Measurements from ENCODE around the gene IRF1. TPM values are rescaled to one million over a fixed set of nuclear protein-coding genes. Genes with fewer than 3 reads are reported as not detected.
A peak's percentile ranks its signal among the peaks of the same experiment; 100 is the strongest.

The IRF1 gene
- total RNA-seq, 8 experiments from 2014 or later, result 1.4 to 29.2 (median 9.0) TPM

- Histone ChIP-seq H3K27ac (no peak overlapping the region), H3K4me1 (replicated peaks in 1 of 2) (peaks cover 0 to 12% of the 10 kb centered on the region in 2 donors), H3K4me3 (no peak overlapping the region)
- ATAC-seq (replicated peaks in 6 of 8), result no peak
- WGBS, 10 experiments, result 67 to 100% (median 90%) methylated on average over 1 to 2 of the region's 4 CpGs; no CpG with 5 or more reads in 5 of the 10 experiments
- in situ Hi-C loops (cut with MboI; ENCODE audit: low pct_unique_long_range_greater_than_20kb in 2 of 9, low sequenced_read_pairs in 9 of 9, unreplicated experiment in 9 of 9), result loop anchor here in 1 of 9 experiments (25.0 kb wide), 1 partner anchor 111 kb away; no protein-coding TSS in a partner anchor
Measured at GRCh38 chr5:132498686-132499271, 8.2 kb upstream of the IRF1 start.

DNA sequence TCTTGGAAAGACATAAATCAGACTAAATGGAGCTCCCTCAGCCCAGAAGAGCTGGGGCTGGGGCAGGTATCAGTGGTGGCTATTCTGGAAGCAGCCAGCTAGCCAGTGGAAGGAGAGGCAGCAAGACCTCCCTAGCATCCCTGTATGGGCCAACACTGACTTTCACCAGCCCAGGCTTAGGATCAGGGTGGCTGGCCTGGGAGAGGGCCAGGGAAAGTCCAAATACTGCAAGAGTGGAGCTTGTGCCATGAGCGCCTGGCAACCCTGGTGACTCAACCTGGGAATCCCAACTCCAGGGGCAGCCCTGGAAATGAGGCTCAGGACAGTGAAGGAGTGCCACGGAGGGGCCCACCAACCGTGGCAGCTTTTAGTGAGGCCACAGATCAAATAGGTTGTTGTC lies 7.6 kb upstream of the IRF1 start:
- peaks cover 0 to 12% of the 10 kb centered on the region in 2 donors for H3K4me1 ChIP-seq (replicated peaks in 1 of 2)
- 0 to 100% (median 80%) methylated on average over 1 to 2 of the region's 3 CpGs; no CpG with 5 or more reads in 7 of the 10 experiments for WGBS, 10 experiments
- no peak for ATAC-seq (replicated peaks in 6 of 8)
- in situ Hi-C loops (cut with MboI; ENCODE audit: low pct_unique_long_range_greater_than_20kb in 2 of 9, low sequenced_read_pairs in 9 of 9, unreplicated experiment in 9 of 9), result loop anchor here in 1 of 9 experiments (25.0 kb wide), 1 partner anchor 111 kb away; no protein-coding TSS in a partner anchor
- H3K27ac ChIP-seq, result no peak overlapping the region
- no peak overlapping the region for H3K4me3 ChIP-seq

- peak in 3 of 8 experiments; percentile 3 to 17 (median 11) for ATAC-seq (replicated peaks in 6 of 8)
- Histone ChIP-seq H3K4me1 (replicated peaks in 1 of 2) (peaks cover 0 to 12% of the 10 kb centered on the region in 2 donors), H3K4me3 (no peak overlapping the region), H3K27ac (no peak overlapping the region)
- 0 to 100% (median 79%) methylated on average over 1 to 4 of the region's 6 CpGs; no CpG with 5 or more reads in 6 of the 10 experiments for WGBS, 10 experiments
- in situ Hi-C loops (cut with MboI; ENCODE audit: low pct_unique_long_range_greater_than_20kb in 2 of 9, low sequenced_read_pairs in 9 of 9, unreplicated experiment in 9 of 9), result loop anchor here in 1 of 9 experiments (25.0 kb wide), 1 partner anchor 110 kb away; no protein-coding TSS in a partner anchor
Measured at GRCh38 chr5:132497488-132497997, 7.0 kb upstream of the IRF1 start.

- 13 to 92% (median 20%) methylated on average over 1 to 6 of the region's 62 CpGs; no CpG with 5 or more reads in 7 of the 10 experiments for WGBS, 10 experiments
Measured at GRCh38 chr5:132496631-132497487, 6.3 kb upstream of the IRF1 start.

GRCh38 chr5:132496191-132496630 lies 5.6 kb upstream of the IRF1 start:
- peak overlapping the region in 1 of 2 donors; percentile 31 for H3K27ac ChIP-seq
- no CpG with 5 or more reads among the region's 18 CpGs for WGBS, 10 experiments
- ATAC-seq (replicated peaks in 6 of 8), result peak; percentile 47 to 70 (median 63)
- H3K4me1 ChIP-seq (replicated peaks in 1 of 2), result peaks cover 0 to 13% of the 10 kb centered on the region in 2 donors
- in situ Hi-C loops (cut with MboI; ENCODE audit: low pct_unique_long_range_greater_than_20kb in 2 of 9, low sequenced_read_pairs in 9 of 9, unreplicated experiment in 9 of 9), result loop anchor here in 1 of 9 experiments (25.0 kb wide), 1 partner anchor 109 kb away; no protein-coding TSS in a partner anchor
- H3K4me3 ChIP-seq, result peak overlapping the region; percentile 25 to 39 (median 37)

More at GRCh38 chr5:132496631-132497487, 6.3 kb upstream of the IRF1 start:
- Histone ChIP-seq H3K4me3 (peak overlapping the region; percentile 25 to 39 (median 37)), H3K27ac (no peak overlapping the region), H3K4me1 (replicated peaks in 1 of 2) (peaks cover 0 to 12% of the 10 kb centered on the region in 2 donors)
- in situ Hi-C loops (cut with MboI; ENCODE audit: low pct_unique_long_range_greater_than_20kb in 2 of 9, low sequenced_read_pairs in 9 of 9, unreplicated experiment in 9 of 9), result loop anchor here in 1 of 9 experiments (25.0 kb wide), 1 partner anchor 110 kb away; no protein-coding TSS in a partner anchor
- ATAC-seq (replicated peaks in 6 of 8), result peak; percentile 45 to 71 (median 56)

GRCh38 chr5:132495667-132496190 lies 5.2 kb upstream of the IRF1 start:
- ATAC-seq (replicated peaks in 6 of 8), result peak; percentile 46 to 81 (median 72)
- Histone ChIP-seq H3K27ac (peak overlapping the region in 1 of 2 donors; percentile 31), H3K4me3 (peak overlapping the region; percentile 7 to 39 (median 37)), H3K4me1 (replicated peaks in 1 of 2) (peaks cover 0 to 14% of the 10 kb centered on the region in 2 donors)
- in situ Hi-C loops (cut with MboI; ENCODE audit: low pct_unique_long_range_greater_than_20kb in 2 of 9, low sequenced_read_pairs in 9 of 9, unreplicated experiment in 9 of 9), result loop anchor here in 1 of 9 experiments (25.0 kb wide), 1 partner anchor 108 kb away; no protein-coding TSS in a partner anchor
- 0 to 8% (median 2%) methylated on average over 1 to 9 of the region's 30 CpGs; no CpG with 5 or more reads in 5 of the 10 experiments for WGBS, 10 experiments

DNA sequence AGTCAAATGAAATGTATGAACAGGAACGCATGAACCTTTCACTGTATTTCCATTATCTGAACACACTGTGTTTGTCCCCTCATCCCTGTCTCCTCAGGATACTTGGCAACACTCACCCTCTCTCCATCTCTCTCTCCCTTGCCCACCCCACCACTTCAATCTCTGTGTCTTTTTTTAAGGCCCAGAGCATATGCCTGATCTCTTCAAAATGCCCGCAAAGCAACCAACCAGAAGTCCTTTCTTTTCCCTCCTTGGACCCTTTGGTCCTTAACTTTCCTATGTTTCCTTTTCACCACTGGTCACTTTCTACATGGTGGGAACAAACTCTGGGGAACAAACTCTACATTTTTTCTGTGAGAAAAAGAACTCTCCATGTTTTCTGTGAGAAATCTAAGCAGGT lies 3.2 kb upstream of the IRF1 start:
- ATAC-seq (replicated peaks in 6 of 8), result no peak
- no peak overlapping the region for H3K4me3 ChIP-seq
- peaks cover 0 to 17% of the 10 kb centered on the region in 2 donors for H3K4me1 ChIP-seq (replicated peaks in 1 of 2)
- 78 to 100% (median 98%) methylated on average over 1 to 2 of the region's 2 CpGs for WGBS, 10 experiments
- no peak overlapping the region for H3K27ac ChIP-seq
- in situ Hi-C loops (cut with MboI; ENCODE audit: low pct_unique_long_range_greater_than_20kb in 2 of 9, low sequenced_read_pairs in 9 of 9, unreplicated experiment in 9 of 9), result loop anchor here in 1 of 9 experiments (25.0 kb wide), 1 partner anchor 107 kb away; no protein-coding TSS in a partner anchor

DNA sequence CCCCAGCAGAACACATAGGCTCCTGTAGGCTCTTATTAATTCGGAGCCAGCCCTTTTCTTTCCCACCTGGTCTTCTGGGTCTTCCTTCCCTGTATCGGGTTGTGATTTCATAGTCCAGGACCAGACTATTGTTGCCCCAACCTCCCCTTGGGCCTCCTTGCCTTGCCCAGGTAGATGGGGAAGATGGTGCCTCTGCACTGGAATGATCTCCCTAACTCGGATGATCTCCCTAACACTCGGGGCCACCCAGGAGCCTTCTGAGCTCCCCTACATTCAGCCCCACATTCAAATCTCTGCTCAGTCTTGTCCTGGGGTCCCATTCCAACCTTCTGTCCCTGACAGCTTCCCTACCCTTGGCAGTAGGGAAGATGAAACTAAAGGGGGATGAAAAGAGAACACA lies 2.7 kb upstream of the IRF1 start:
- WGBS, 10 experiments, result 67 to 100% (median 82%) methylated on average over 1 to 4 of the region's 4 CpGs; no CpG with 5 or more reads in 2 of the 10 experiments
- Histone ChIP-seq H3K27ac (no peak overlapping the region), H3K4me3 (no peak overlapping the region), H3K4me1 (replicated peaks in 1 of 2) (peaks cover 0 to 17% of the 10 kb centered on the region in 2 donors)
- no peak for ATAC-seq (replicated peaks in 6 of 8)
- in situ Hi-C loops (cut with MboI; ENCODE audit: low pct_unique_long_range_greater_than_20kb in 2 of 9, low sequenced_read_pairs in 9 of 9, unreplicated experiment in 9 of 9), result loop anchor here in 1 of 9 experiments (25.0 kb wide), 1 partner anchor 106 kb away; no protein-coding TSS in a partner anchor

- no peak for ATAC-seq (replicated peaks in 6 of 8)
- in situ Hi-C loops (cut with MboI; ENCODE audit: low pct_unique_long_range_greater_than_20kb in 2 of 9, low sequenced_read_pairs in 9 of 9, unreplicated experiment in 9 of 9), result loop anchor here in 1 of 9 experiments (25.0 kb wide), 1 partner anchor 105 kb away; no protein-coding TSS in a partner anchor
- H3K4me3 ChIP-seq, result no peak overlapping the region
Measured at GRCh38 chr5:132492386-132493125, 2.0 kb upstream of the IRF1 start.

GRCh38 chr5:132491368-132492364 lies 1.1 kb upstream of the IRF1 start:
- Histone ChIP-seq H3K4me1 (replicated peaks in 1 of 2) (peaks cover 0 to 13% of the 10 kb centered on the region in 2 donors), H3K4me3 (peak overlapping the region; percentile 43 to 84 (median 64)), H3K27ac (no peak overlapping the region)
- WGBS, 10 experiments, result 40 to 80% (median 61%) methylated on average over 1 to 13 of the region's 22 CpGs; no CpG with 5 or more reads in 1 of the 10 experiments
- ATAC-seq (replicated peaks in 6 of 8), result no peak
- in situ Hi-C loops (cut with MboI; ENCODE audit: low pct_unique_long_range_greater_than_20kb in 2 of 9, low sequenced_read_pairs in 9 of 9, unreplicated experiment in 9 of 9), result loop anchor here in 1 of 9 experiments (25.0 kb wide), 1 partner anchor 104 kb away; no protein-coding TSS in a partner anchor

More at GRCh38 chr5:132492386-132493125, 2.0 kb upstream of the IRF1 start:
- H3K4me1 ChIP-seq (replicated peaks in 1 of 2), result peaks cover 0 to 15% of the 10 kb centered on the region in 2 donors
- H3K27ac ChIP-seq, result no peak overlapping the region
- WGBS, 10 experiments, result 40 to 100% (median 69%) methylated on average over 1 to 3 of the region's 3 CpGs; no CpG with 5 or more reads in 1 of the 10 experiments

All from motor neuron (in vitro differentiated cells).